Measurements from ENCODE around the gene SLC35F1. TPM values are rescaled to one million over a fixed set of nuclear protein-coding genes. Genes with fewer than 3 reads are reported as not detected.

SLC35F1 gene
- total RNA-seq, 1 donor from 2014 or later, result 0.23 TPM

DNA sequence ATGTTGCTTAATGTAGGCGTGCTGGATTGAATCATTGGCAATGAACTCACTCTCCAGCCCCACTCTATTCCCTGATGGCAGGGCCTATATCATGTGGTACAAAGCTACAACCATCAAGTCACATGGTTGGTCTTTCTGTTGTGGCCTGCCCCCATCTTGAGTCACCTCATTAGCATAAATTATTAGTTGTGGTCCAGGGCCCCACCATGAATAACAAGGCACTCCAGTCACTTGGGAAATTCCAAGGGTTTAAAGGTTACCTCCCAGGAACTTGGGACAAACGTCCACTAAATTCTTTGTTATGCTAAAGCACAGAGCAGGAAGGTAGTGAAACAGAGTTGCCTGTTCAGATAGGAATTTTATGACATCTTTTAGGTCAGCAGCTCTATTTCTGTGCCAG lies 193.7 kb downstream of the SLC35F1 start:
- Mint-ChIP-seq H3K36me3 (ENCODE audit: low read depth, unreplicated experiment) (no peaks in the 10 kb centered on the region), H3K4me3 (ENCODE audit: unreplicated experiment) (no peak overlapping the region), H3K9me3 (ENCODE audit: unreplicated experiment) (no peaks in the 10 kb centered on the region), H3K27ac (ENCODE audit: unreplicated experiment) (no peak overlapping the region), H3K4me1 (ENCODE audit: unreplicated experiment) (no peaks in the 10 kb centered on the region), H3K27me3 (ENCODE audit: unreplicated experiment) (peaks cover 1% of the 10 kb centered on the region)
- DNase-seq (ENCODE audit: low spot score), result no peak
- TF ChIP-seq, protein P1, sequence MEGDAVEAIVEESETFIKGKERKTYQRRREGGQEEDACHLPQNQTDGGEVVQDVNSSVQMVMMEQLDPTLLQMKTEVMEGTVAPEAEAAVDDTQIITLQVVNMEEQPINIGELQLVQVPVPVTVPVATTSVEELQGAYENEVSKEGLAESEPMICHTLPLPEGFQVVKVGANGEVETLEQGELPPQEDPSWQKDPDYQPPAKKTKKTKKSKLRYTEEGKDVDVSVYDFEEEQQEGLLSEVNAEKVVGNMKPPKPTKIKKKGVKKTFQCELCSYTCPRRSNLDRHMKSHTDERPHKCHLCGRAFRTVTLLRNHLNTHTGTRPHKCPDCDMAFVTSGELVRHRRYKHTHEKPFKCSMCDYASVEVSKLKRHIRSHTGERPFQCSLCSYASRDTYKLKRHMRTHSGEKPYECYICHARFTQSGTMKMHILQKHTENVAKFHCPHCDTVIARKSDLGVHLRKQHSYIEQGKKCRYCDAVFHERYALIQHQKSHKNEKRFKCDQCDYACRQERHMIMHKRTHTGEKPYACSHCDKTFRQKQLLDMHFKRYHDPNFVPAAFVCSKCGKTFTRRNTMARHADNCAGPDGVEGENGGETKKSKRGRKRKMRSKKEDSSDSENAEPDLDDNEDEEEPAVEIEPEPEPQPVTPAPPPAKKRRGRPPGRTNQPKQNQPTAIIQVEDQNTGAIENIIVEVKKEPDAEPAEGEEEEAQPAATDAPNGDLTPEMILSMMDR (IDR thresholded peaks at IDR 0.05; ENCODE audit: unreplicated experiment), result no peak

DNA sequence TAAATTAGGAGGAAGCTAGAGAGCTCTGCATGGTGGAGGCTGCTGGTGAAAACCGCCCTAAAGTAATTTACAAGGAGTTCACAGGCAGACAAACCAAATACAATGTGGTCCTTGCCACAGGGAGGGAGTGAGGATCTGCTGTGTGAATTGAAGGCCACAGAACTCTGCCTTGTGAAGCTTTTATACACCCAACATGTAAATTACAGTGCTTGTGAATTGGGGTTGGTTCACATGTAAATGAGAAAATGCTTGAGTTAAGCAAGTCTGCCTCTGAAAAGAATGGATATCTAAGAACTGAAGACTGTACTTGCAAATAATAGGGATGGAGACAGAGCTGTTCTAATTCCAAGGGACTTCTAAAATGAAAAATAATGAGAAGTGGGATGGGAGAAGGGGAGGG lies 194.2 kb downstream of the SLC35F1 start:
- DNase-seq (ENCODE audit: low spot score), result no peak
- Mint-ChIP-seq H3K4me3 (ENCODE audit: unreplicated experiment) (no peak overlapping the region), H3K4me1 (ENCODE audit: unreplicated experiment) (no peaks in the 10 kb centered on the region), H3K9me3 (ENCODE audit: unreplicated experiment) (no peaks in the 10 kb centered on the region), H3K36me3 (ENCODE audit: low read depth, unreplicated experiment) (no peaks in the 10 kb centered on the region), H3K27me3 (ENCODE audit: unreplicated experiment) (peaks cover 1% of the 10 kb centered on the region), H3K27ac (ENCODE audit: unreplicated experiment) (no peak overlapping the region)
- TF ChIP-seq, protein P1 (IDR thresholded peaks at IDR 0.05; ENCODE audit: unreplicated experiment), result no peak

DNA sequence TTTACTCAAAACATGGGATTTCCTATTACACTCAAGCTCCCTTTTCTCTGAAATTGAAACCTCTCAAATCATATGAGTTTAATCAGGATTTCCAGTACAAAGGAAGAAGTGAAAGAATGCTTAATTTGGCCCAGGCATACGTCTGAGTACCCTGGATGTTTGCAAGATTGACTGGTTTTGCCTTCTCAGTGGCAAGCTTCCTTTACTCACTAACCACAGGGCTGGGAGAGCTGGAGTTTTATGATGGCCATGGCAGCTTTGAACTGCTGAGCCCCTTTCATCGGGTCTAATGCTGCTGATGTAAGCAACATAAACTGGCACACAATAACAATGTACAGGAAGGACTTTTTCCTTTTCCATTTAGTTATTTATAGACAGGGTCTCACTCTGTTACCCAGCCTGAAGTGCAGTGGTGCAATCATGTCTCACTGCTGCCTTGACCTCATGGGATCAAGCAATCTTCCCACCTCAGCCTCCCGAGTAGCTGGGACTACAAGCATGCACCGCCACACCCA lies 194.8 kb downstream of the SLC35F1 start:
- TF ChIP-seq, protein P1 (IDR thresholded peaks at IDR 0.05; ENCODE audit: unreplicated experiment), result no peak
- H3K27me3 Mint-ChIP-seq (ENCODE audit: unreplicated experiment), result peaks cover 1% of the 10 kb centered on the region
- H3K27ac Mint-ChIP-seq (ENCODE audit: unreplicated experiment), result no peak overlapping the region
- H3K4me3 Mint-ChIP-seq (ENCODE audit: unreplicated experiment), result no peak overlapping the region
- H3K4me1 Mint-ChIP-seq (ENCODE audit: unreplicated experiment), result no peaks in the 10 kb centered on the region
- H3K9me3 Mint-ChIP-seq (ENCODE audit: unreplicated experiment), result no peaks in the 10 kb centered on the region
- DNase-seq (ENCODE audit: low spot score), result no peak
- H3K36me3 Mint-ChIP-seq (ENCODE audit: low read depth, unreplicated experiment), result no peaks in the 10 kb centered on the region

DNA sequence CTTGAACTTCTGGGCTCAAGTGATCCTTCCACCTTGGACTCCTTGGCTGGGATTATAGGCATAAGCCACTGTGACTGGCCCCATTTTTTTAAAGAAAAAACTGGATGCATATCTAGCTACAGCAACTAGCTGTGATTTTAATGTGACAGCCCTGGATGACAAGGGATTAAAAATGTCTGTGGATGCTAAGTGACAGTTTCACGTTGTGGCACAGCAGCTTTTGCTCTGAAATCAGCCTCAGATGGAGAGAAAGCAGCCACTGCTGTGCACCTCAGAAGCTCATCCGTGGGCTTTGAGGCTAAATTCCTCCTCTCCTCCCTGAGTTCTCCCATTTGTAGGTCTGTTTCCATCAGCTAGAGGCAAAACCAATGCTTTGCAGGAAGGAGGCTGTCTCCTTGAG lies 195.3 kb downstream of the SLC35F1 start:
- H3K27ac Mint-ChIP-seq (ENCODE audit: unreplicated experiment), result no peak overlapping the region
- no peaks in the 10 kb centered on the region for H3K9me3 Mint-ChIP-seq (ENCODE audit: unreplicated experiment)
- H3K4me1 Mint-ChIP-seq (ENCODE audit: unreplicated experiment), result no peaks in the 10 kb centered on the region
- TF ChIP-seq, protein P1 (IDR thresholded peaks at IDR 0.05; ENCODE audit: unreplicated experiment), result no peak
- no peak overlapping the region for H3K4me3 Mint-ChIP-seq (ENCODE audit: unreplicated experiment)
- no peaks in the 10 kb centered on the region for H3K36me3 Mint-ChIP-seq (ENCODE audit: low read depth, unreplicated experiment)
- no peak for DNase-seq (ENCODE audit: low spot score)
- H3K27me3 Mint-ChIP-seq (ENCODE audit: unreplicated experiment), result peaks cover 1% of the 10 kb centered on the region

DNA sequence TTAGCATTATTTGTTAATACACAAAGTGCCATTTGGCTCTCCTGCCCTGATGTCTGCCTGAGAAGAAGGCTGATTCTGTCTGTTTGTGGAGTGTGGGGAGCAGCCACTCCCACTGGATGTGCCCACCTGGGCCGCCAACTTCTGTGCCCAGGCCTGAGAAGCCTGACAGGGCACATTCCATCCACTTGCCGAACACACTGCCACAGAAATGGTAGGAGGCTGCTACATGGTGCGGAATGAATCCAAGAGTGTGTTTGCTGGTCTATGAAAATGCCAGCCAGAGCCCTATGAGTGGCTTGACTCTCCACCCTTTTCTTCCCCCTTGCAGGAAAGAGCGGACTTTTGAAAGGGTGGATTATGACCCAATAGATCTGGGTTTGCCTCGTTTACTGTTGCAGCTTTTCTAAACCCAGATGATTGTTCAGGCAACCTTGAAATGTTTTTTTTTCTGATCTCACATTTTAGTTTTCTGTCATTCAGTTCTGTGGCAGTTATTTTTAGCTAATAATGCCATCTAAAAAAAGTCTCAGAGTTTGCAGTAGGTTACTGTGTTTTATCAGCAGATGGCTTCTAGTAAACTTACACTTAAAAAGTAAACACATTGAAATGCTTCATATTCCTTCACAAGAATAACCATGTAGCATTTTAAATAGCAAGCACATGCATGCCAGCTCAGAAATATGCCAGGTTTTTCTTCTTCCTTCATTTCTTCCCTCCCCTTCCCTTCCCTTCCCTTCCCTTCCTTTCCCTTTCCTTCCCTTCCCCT lies 196.5 kb downstream of the SLC35F1 start:
- Mint-ChIP-seq H3K27me3 (ENCODE audit: unreplicated experiment) (peaks cover 1% of the 10 kb centered on the region), H3K27ac (ENCODE audit: unreplicated experiment) (no peak overlapping the region), H3K4me3 (ENCODE audit: unreplicated experiment) (no peak overlapping the region), H3K36me3 (ENCODE audit: low read depth, unreplicated experiment) (no peaks in the 10 kb centered on the region), H3K9me3 (ENCODE audit: unreplicated experiment) (no peaks in the 10 kb centered on the region), H3K4me1 (ENCODE audit: unreplicated experiment) (no peaks in the 10 kb centered on the region)
- no peak for DNase-seq (ENCODE audit: low spot score)
- TF ChIP-seq, protein P1 (IDR thresholded peaks at IDR 0.05; ENCODE audit: unreplicated experiment), result no peak
